PC-3 (cell line): ENCODE results near the gene IFI27L1. TPM values are rescaled to one million over a fixed set of nuclear protein-coding genes. Genes with fewer than 3 reads are reported as not detected.
A peak's percentile ranks its signal among the peaks of the same experiment; 100 is the strongest.

Experiments
- ATAC-seq: fragments of 200-7000 bp; cut with Tn5 transposase; 2 replicates; pipeline ENCODE4 v1.9.1; 2020; ENCODE audit warnings: mild to moderate bottlenecking, moderate library complexity
- BruUV-seq: library from RNA; stranded (reverse); fragments of 400-500 nt; replicated peaks from 2 replicates; lab custom pipeline; 2021; lab: Mats Ljungman, UMichigan
- CTCF ChIA-PET: fragments of 300-600 bp; sonication (Branson Sonifier 250); formaldehyde crosslinking; loops from one replicate; lab custom pipeline; 2022; ENCODE audit warnings: antibody characterized with exemption; lab: Charles Lee
- POLR2A ChIA-PET: fragments of 300-600 bp; sonication (Branson Sonifier 250); formaldehyde crosslinking; loops from one replicate; lab custom pipeline; 2022; ENCODE audit warnings: antibody characterized with exemption; ENCODE audit not compliant: unreplicated experiment; lab: Charles Lee
- DNase-seq: peaks from one replicate; pipeline ENCODE4 v3.0.0-alpha.2; 2015
- H2AFZ ChIP-seq: fragments of 300-600 bp; sonication (generic); 2 replicates; pipeline ENCODE4 v1.6.0; 2016; ENCODE audit warnings: antibody characterized with exemption, low read length
- H3F3A ChIP-seq: fragments of 300-600 bp; sonication (generic); one replicate; pipeline ENCODE4 v1.6.0; 2017; ENCODE audit warnings: antibody characterized with exemption, low read length, control low read depth, mild to moderate bottlenecking; ENCODE audit not compliant: unreplicated experiment
- H3K27ac ChIP-seq: fragments of 300-600 bp; sonication (generic); 2 replicates; pipeline ENCODE4 v1.5.1; 2016; ENCODE audit warnings: mild to moderate bottlenecking, low read length
- H3K27me3 ChIP-seq: fragments of 300-600 bp; sonication (generic); 2 replicates; pipeline ENCODE4 v1.6.1; 2016; ENCODE audit warnings: low read length, mixed read lengths
- H3K36me3 ChIP-seq: fragments of 300-600 bp; sonication (generic); 2 replicates; pipeline ENCODE4 v1.6.1; 2016; ENCODE audit warnings: low read depth, mixed run types, low read length, mixed read lengths
- H3K4me1 ChIP-seq: fragments of 300-600 bp; sonication (generic); 2 replicates; pipeline ENCODE4 v1.5.1; 2016; ENCODE audit warnings: low read length; ENCODE audit not compliant: insufficient read depth
- H3K4me2 ChIP-seq: fragments of 300-600 bp; sonication (generic); 2 replicates; pipeline ENCODE4 v1.6.0; 2016; ENCODE audit warnings: low read length
- H3K4me3 ChIP-seq: fragments of 300-600 bp; sonication (generic); 2 replicates; pipeline ENCODE4 v1.5.1; 2016; ENCODE audit warnings: mild to moderate bottlenecking, low read length, mixed read lengths
- H3K79me2 ChIP-seq: fragments of 300-600 bp; sonication (generic); 2 replicates; pipeline ENCODE4 v1.6.1; 2017; ENCODE audit warnings: low read length, mixed read lengths
- H3K9ac ChIP-seq: fragments of 300-600 bp; sonication (generic); 2 replicates; pipeline ENCODE4 v1.6.0; 2016; ENCODE audit warnings: mild to moderate bottlenecking, low read length
- H3K9me2 ChIP-seq: fragments of 300-600 bp; sonication (generic); replicated peaks from 2 replicates; pipeline ENCODE4 v1.6.1; 2016; ENCODE audit warnings: mixed run types, low read length, mixed read lengths
- H3K9me3 ChIP-seq: fragments of 300-600 bp; sonication (generic); 2 replicates; pipeline ENCODE4 v1.6.1; 2016; ENCODE audit warnings: low read length, mixed read lengths
- H4K20me1 ChIP-seq: fragments of 300-600 bp; sonication (generic); 2 replicates; pipeline ENCODE4 v1.6.1; 2016; ENCODE audit warnings: low read length, mixed read lengths
- CTCF ChIP-seq: fragments of 300-600 bp; sonication (generic); conservative IDR thresholded peaks from 2 replicates; pipeline ENCODE4 v1.5.1; 2017; ENCODE audit warnings: antibody characterized with exemption, low read depth, mild to moderate bottlenecking, low read length
- EZH2 ChIP-seq: fragments of 300-600 bp; sonication (generic); IDR thresholded peaks from one replicate; pipeline ENCODE4 v1.6.1; 2017; ENCODE audit warnings: antibody characterized with exemption, mild to moderate bottlenecking, low read length; ENCODE audit not compliant: unreplicated experiment
- EZH2phosphoT487 ChIP-seq: fragments of 300-600 bp; sonication (generic); IDR thresholded peaks from 2 replicates; pipeline ENCODE4 v1.6.1; 2018; ENCODE audit warnings: mild to moderate bottlenecking, antibody characterized with exemption, low read length, borderline replicate concordance
- intact Hi-C: fragments of 100-400 bp; cut with micrococcal nuclease; formaldehyde crosslinking; loops from 2 replicates; pipeline ENCODE4 v1.9.0; 2023
- total RNA-seq: library from RNA; depleted of rRNA; stranded (reverse); fragments of >200 nt; gene quantifications from 2 replicates; pipeline ENCODE4 v1.2.3, GENCODE V29; 2014

Gene IFI27L1
- total RNA-seq, 1 experiment from 2014 or later, result 16.9 TPM

- H3K9me3 ChIP-seq, result no peaks in the 10 kb centered on the region
- no peak overlapping the region for H3K27ac ChIP-seq
- no peak overlapping the region for H3K9ac ChIP-seq
- POLR2A ChIA-PET, result no interaction called here
- ATAC-seq (no peak), DNase-seq (no peak)
- no peak overlapping the region for H2AFZ ChIP-seq
- H3K36me3 ChIP-seq, result no peaks in the 10 kb centered on the region
- no peaks in the 10 kb centered on the region for H3F3A ChIP-seq
- H3K4me2 ChIP-seq, result no peak overlapping the region
- H4K20me1 ChIP-seq, result no peaks in the 10 kb centered on the region
- no peaks in the 10 kb centered on the region for H3K4me1 ChIP-seq
- H3K79me2 ChIP-seq, result no peaks in the 10 kb centered on the region
- H3K9me2 ChIP-seq, result no peaks in the 10 kb centered on the region
- CTCF ChIA-PET, result no interaction called here
- no peak for TF ChIP-seq EZH2
- no peak for TF ChIP-seq CTCF
- TF ChIP-seq EZH2phosphoT487, result no peak
- H3K27me3 ChIP-seq, result no peaks in the 10 kb centered on the region
- no TSS peak for BruUV-seq
- H3K4me3 ChIP-seq, result no peak overlapping the region
- intact Hi-C loops, result no loop called here
Measured at GRCh38 chr14:94099006-94099405, 17.9 kb downstream of the IFI27L1 start.

GRCh38 chr14:94100847-94101246 lies 19.7 kb downstream of the IFI27L1 start:
- DNase-seq (peak; percentile 17), ATAC-seq (peak; percentile 68)
- Histone ChIP-seq H3K27me3 (no peaks in the 10 kb centered on the region), H3K4me3 (no peak overlapping the region), H3K36me3 (no peaks in the 10 kb centered on the region), H3K4me2 (no peak overlapping the region), H3K9ac (no peak overlapping the region), H3K79me2 (no peaks in the 10 kb centered on the region), H3K4me1 (no peaks in the 10 kb centered on the region), H2AFZ (no peak overlapping the region), H4K20me1 (no peaks in the 10 kb centered on the region), H3K9me2 (no peaks in the 10 kb centered on the region), H3K9me3 (no peaks in the 10 kb centered on the region), H3K27ac (no peak overlapping the region), H3F3A (no peaks in the 10 kb centered on the region)
- TF ChIP-seq EZH2phosphoT487 (no peak), EZH2 (no peak), CTCF (no peak)
- POLR2A ChIA-PET, result no interaction called here
- no TSS peak for BruUV-seq
- intact Hi-C loops, result no loop called here
- CTCF ChIA-PET, result no interaction called here

GRCh38 chr14:94101748-94102147 lies 20.6 kb downstream of the IFI27L1 start:
- no peak for ATAC-seq
- H3K27ac ChIP-seq, result no peak overlapping the region
- H2AFZ ChIP-seq, result no peak overlapping the region
- H3K4me3 ChIP-seq, result no peak overlapping the region
- ChIA-PET CTCF (no interaction called here), POLR2A (no interaction called here)
- no peaks in the 10 kb centered on the region for H3K36me3 ChIP-seq
- no peaks in the 10 kb centered on the region for H3K27me3 ChIP-seq
- no peaks in the 10 kb centered on the region for H3F3A ChIP-seq
- no peaks in the 10 kb centered on the region for H3K4me1 ChIP-seq
- intact Hi-C loops, result no loop called here
- BruUV-seq, result no TSS peak
- no peak for DNase-seq
- no peaks in the 10 kb centered on the region for H3K79me2 ChIP-seq
- H4K20me1 ChIP-seq, result no peaks in the 10 kb centered on the region
- H3K9ac ChIP-seq, result no peak overlapping the region
- H3K9me3 ChIP-seq, result no peaks in the 10 kb centered on the region
- TF ChIP-seq CTCF (no peak), EZH2phosphoT487 (no peak), EZH2 (no peak)
- H3K4me2 ChIP-seq, result no peak overlapping the region
- H3K9me2 ChIP-seq, result no peaks in the 10 kb centered on the region
